GM23338 (cell line): ENCODE measurements around the gene JPH4.

Experiments
- CREB1 ChIP-seq: fragments of 250-450 bp; sonication (Bioruptor Pico); IDR thresholded peaks from 2 replicates; pipeline ENCODE4 v1.5.0; 2020; ENCODE audit warnings: low read depth, mild to moderate bottlenecking, moderate library complexity
- CTCF ChIP-seq, 2 experiments: fragments of 200-600 bp in 1 of 2; sonication (generic) in 1 of 2; conservative IDR thresholded peaks; 2 replicates each; pipeline versions ENCODE4 v1.5.1 to v1.6.1; 2016 to 2017; ENCODE audit warnings: antibody characterized with exemption in 2 of 2, low read depth in 2 of 2, mild to moderate bottlenecking in 2 of 2, moderate library complexity in 1 of 2
- ETS1 ChIP-seq: IDR thresholded peaks from 2 replicates; pipeline ENCODE4 v1.6.1; 2016; ENCODE audit warnings: antibody characterized with exemption
- EZH2 ChIP-seq: fragments of 200-600 bp; sonication (generic); IDR thresholded peaks from one replicate; pipeline ENCODE4 v1.8.0; 2017; ENCODE audit warnings: antibody characterized with exemption, mild to moderate bottlenecking, low read depth; ENCODE audit not compliant: unreplicated experiment
- EZH2phosphoT487 ChIP-seq: fragments of 200-600 bp; sonication (generic); IDR thresholded peaks from one replicate; pipeline ENCODE4 v1.8.1; 2018; ENCODE audit warnings: antibody characterized with exemption; ENCODE audit not compliant: unreplicated experiment
- JUNB ChIP-seq: IDR thresholded peaks from one replicate; pipeline ENCODE4 v1.6.1; 2016; ENCODE audit warnings: antibody characterized with exemption; ENCODE audit not compliant: unreplicated experiment
- NANOG ChIP-seq: IDR thresholded peaks from 2 replicates; pipeline ENCODE4 v1.6.1; 2016; ENCODE audit warnings: antibody characterized with exemption, borderline replicate concordance
- POLR2AphosphoS5 ChIP-seq: IDR thresholded peaks from 2 replicates; pipeline ENCODE4 v1.6.1; 2016; ENCODE audit warnings: antibody characterized with exemption, low read depth
- REST ChIP-seq: IDR thresholded peaks from one replicate; pipeline ENCODE4 v1.6.1; 2018; ENCODE audit warnings: antibody characterized with exemption; ENCODE audit not compliant: unreplicated experiment
- STAT1 ChIP-seq: IDR thresholded peaks from one replicate; pipeline ENCODE4 v1.6.1; 2016; ENCODE audit warnings: antibody characterized with exemption; ENCODE audit not compliant: unreplicated experiment
- ZNF114 ChIP-seq: fragments of 250-450 bp; sonication (Bioruptor Pico); IDR thresholded peaks from 2 replicates; pipeline ENCODE4 v1.5.0; 2020; ENCODE audit warnings: mild to moderate bottlenecking, moderate library complexity
- ZNF331 ChIP-seq: fragments of 250-450 bp; sonication (Bioruptor Pico); IDR thresholded peaks from 2 replicates; pipeline ENCODE4 v1.5.0; 2020; ENCODE audit warnings: low read depth, mild to moderate bottlenecking, moderate library complexity
- ZNF462 ChIP-seq: fragments of 250-450 bp; sonication (Bioruptor Pico); IDR thresholded peaks from 2 replicates; pipeline ENCODE4 v1.5.0; 2020; ENCODE audit warnings: mild to moderate bottlenecking, moderate library complexity

GRCh38 chr14:23577710-23578392, 739 bp downstream of the JPH4 start:
- TF ChIP-seq POLR2AphosphoS5 (no peak; the same call in 1 of the 2 replicates), CTCF (conservative IDR thresholded peaks at IDR 0.05; ENCODE audit: low read depth in 2 of 2) (no peak), REST (no peak), JUNB (no peak), EZH2 (no peak), CREB1 (CRISPR knock-in tag) (no peak), EZH2phosphoT487 (no peak), ETS1 (no peak), ZNF462 (no peak), STAT1 (no peak), NANOG (no peak), ZNF114 (no peak), ZNF331 (no peak)
